Stimulated activated CD8-positive, alpha-beta memory T cell treated with anti-CD3 and anti-CD28 coated beads, Interleukin-7, amount 100 ng/mL, for 4 hours (primary cell): ENCODE data around the gene DNAJC6.
"Not testable (repeated sequence)": the region's sequence is repeated elsewhere in the genome, so short reads cannot be mapped to it uniquely, and the experiment has no call there.

Experiments
- DNase-seq, 2 donors: peaks; one replicate each; pipeline ENCODE4 v3.0.0-alpha.2; 2020; ENCODE audit warnings: low read depth in 2 of 2

The DNAJC6 gene

GRCh38 chr1:65309304-65310077, at the start of gene DNAJC6:
DNAJC6 (plus strand) TSS chr1:65309543; CDS start chr1:65309746, 203 bp downstream.
- DNase-seq, result peak in 1 of 2 donors; percentile 5

- DNase-seq, result no peak
Observed at GRCh38 chr1:65259816-65260215, 49.5 kb upstream of the DNAJC6 start.

GRCh38 chr1:65260851-65261473, 48.4 kb upstream of the DNAJC6 start:
- DNase-seq, result no peak

GRCh38 chr1:65263286-65263685, 46.1 kb upstream of the DNAJC6 start:
- DNase-seq, result no peak

GRCh38 chr1:65264197-65264929, 45.0 kb upstream of the DNAJC6 start:
- no peak for DNase-seq

- DNase-seq, result no peak
Observed at GRCh38 chr1:65265296-65265650, 44.1 kb upstream of the DNAJC6 start.

GRCh38 chr1:65265651-65266351, 43.5 kb upstream of the DNAJC6 start:
- peak in 1 of 2 donors; percentile 13 for DNase-seq

- no peak for DNase-seq
Observed at GRCh38 chr1:65266476-65266875, 42.9 kb upstream of the DNAJC6 start.

GRCh38 chr1:65267271-65267670, 42.1 kb upstream of the DNAJC6 start:
- DNase-seq, result no peak

- no peak for DNase-seq
Observed at GRCh38 chr1:65267683-65268082, 41.7 kb upstream of the DNAJC6 start.

GRCh38 chr1:65269612-65270011, 39.7 kb upstream of the DNAJC6 start:
- no peak for DNase-seq

- DNase-seq, result no peak
Observed at GRCh38 chr1:65276197-65276939, 33.0 kb upstream of the DNAJC6 start.

GRCh38 chr1:65277605-65278347, 31.6 kb upstream of the DNAJC6 start:
- no peak for DNase-seq

GRCh38 chr1:65278376-65279069, 30.8 kb upstream of the DNAJC6 start:
- DNase-seq, result no peak

- DNase-seq, result no peak
Observed at GRCh38 chr1:65279070-65279779, 30.1 kb upstream of the DNAJC6 start.

GRCh38 chr1:65281846-65282245, 27.5 kb upstream of the DNAJC6 start:
- DNase-seq, result no peak

GRCh38 chr1:65284229-65284628, 25.1 kb upstream of the DNAJC6 start:
- DNase-seq, result no peak

GRCh38 chr1:65289449-65289848, 19.9 kb upstream of the DNAJC6 start:
- DNase-seq, result no peak

- not testable (repeated sequence) for DNase-seq
Observed at GRCh38 chr1:65291818-65292217, 17.5 kb upstream of the DNAJC6 start.
